ENCODE data around the gene STARD5.

Gene STARD5

GRCh38 chr15:81273200-81273599 is 50.7 kb downstream of the STARD5 start:
- no peak for DNase-seq

- no peak for DNase-seq
These were observed 51.9 kb downstream of the STARD5 start for GRCh38 chr15:81271761-81272644.

GRCh38 chr15:81270781-81271491 is 53.0 kb downstream of the STARD5 start:
- peak; percentile 12 for DNase-seq

GRCh38 chr15:81270188-81270587 is 53.8 kb downstream of the STARD5 start:
- no peak for DNase-seq

GRCh38 chr15:81268881-81269601 is 54.9 kb downstream of the STARD5 start:
- DNase-seq = no peak

GRCh38 chr15:81268340-81268739 is 55.6 kb downstream of the STARD5 start:
- DNase-seq = no peak

- peak; percentile 90 for DNase-seq
These were observed 57.8 kb downstream of the STARD5 start for GRCh38 chr15:81265944-81266775.

GRCh38 chr15:81265256-81265943 is 58.5 kb downstream of the STARD5 start:
- no peak for DNase-seq

GRCh38 chr15:81264072-81264857 is 59.7 kb downstream of the STARD5 start:
- DNase-seq = no peak

GRCh38 chr15:81263477-81263876 is 60.5 kb downstream of the STARD5 start:
- no peak for DNase-seq

GRCh38 chr15:81261172-81261811 is 62.6 kb downstream of the STARD5 start:
- no peak for DNase-seq

- DNase-seq = no peak
These were observed 64.1 kb downstream of the STARD5 start for GRCh38 chr15:81259760-81260298.

Measured in activated CD4-positive, alpha-beta T cell treated with anti-CD3 and anti-CD28 coated beads, Interleukin-2, Interleukin-6, amounts not matched to agents 100 ng/mL and 50 ng/mL, durations not matched to agents 16 hours and 8 hours (primary cell).